GM21526 (cell line): Measurements from ENCODE around the gene IGF1R.
A peak's percentile ranks its signal among the peaks of the same experiment; 100 is the strongest.

Source experiments
- ATAC-seq: cut with Tn5 transposase; IDR thresholded peaks from one replicate; pipeline ENCODE4 v1.9.1; 2021; ENCODE audit warnings: moderate library complexity; ENCODE audit not compliant: unreplicated experiment, low FRiP score

The IGF1R gene

GRCh38 chr15:98924401-98925049 is 276.2 kb downstream of the IGF1R start:
- no peak for ATAC-seq

GRCh38 chr15:98926236-98926635 is 277.9 kb downstream of the IGF1R start:
- ATAC-seq: no peak

GRCh38 chr15:98927022-98927421 is 278.7 kb downstream of the IGF1R start:
- no peak for ATAC-seq

GRCh38 chr15:98927996-98928395 is 279.7 kb downstream of the IGF1R start:
- ATAC-seq: no peak

- no peak for ATAC-seq
Observed at GRCh38 chr15:98930576-98930975, 282.2 kb downstream of the IGF1R start.

- ATAC-seq: no peak
Observed at GRCh38 chr15:98931004-98931403, 282.7 kb downstream of the IGF1R start.

GRCh38 chr15:98933406-98933805 is 285.1 kb downstream of the IGF1R start:
- ATAC-seq: no peak

GRCh38 chr15:98935736-98936135 is 287.4 kb downstream of the IGF1R start:
- no peak for ATAC-seq

GRCh38 chr15:98937413-98938104 is 289.2 kb downstream of the IGF1R start:
- ATAC-seq: peak; percentile 89

GRCh38 chr15:98938105-98938417 is 289.7 kb downstream of the IGF1R start:
- peak; percentile 38 for ATAC-seq

GRCh38 chr15:98938799-98939198 is 290.5 kb downstream of the IGF1R start:
- no peak for ATAC-seq

GRCh38 chr15:98939311-98940080 is 291.2 kb downstream of the IGF1R start:
- no peak for ATAC-seq

- ATAC-seq: no peak
Observed at GRCh38 chr15:98941595-98942255, 293.4 kb downstream of the IGF1R start.

GRCh38 chr15:98942431-98942830 is 294.1 kb downstream of the IGF1R start:
- ATAC-seq: no peak

GRCh38 chr15:98943051-98943508 is 294.7 kb downstream of the IGF1R start:
- ATAC-seq: no peak

- no peak for ATAC-seq
Observed at GRCh38 chr15:98943601-98944151, 295.3 kb downstream of the IGF1R start.

GRCh38 chr15:98946301-98947255 is 298.2 kb downstream of the IGF1R start:
- ATAC-seq: no peak

GRCh38 chr15:98948456-98948855 is 300.1 kb downstream of the IGF1R start:
- ATAC-seq: no peak

GRCh38 chr15:98948941-98949340 is 300.6 kb downstream of the IGF1R start:
- no peak for ATAC-seq

GRCh38 chr15:98949624-98950023 is 301.3 kb downstream of the IGF1R start:
- ATAC-seq: no peak
